ENCODE data around the gene ARL15. TPM values are rescaled to one million over a fixed set of nuclear protein-coding genes. Genes with fewer than 3 reads are reported as not detected.

The ARL15 gene
- total RNA-seq, 1 experiment from 2014 or later = 140 TPM

DNA sequence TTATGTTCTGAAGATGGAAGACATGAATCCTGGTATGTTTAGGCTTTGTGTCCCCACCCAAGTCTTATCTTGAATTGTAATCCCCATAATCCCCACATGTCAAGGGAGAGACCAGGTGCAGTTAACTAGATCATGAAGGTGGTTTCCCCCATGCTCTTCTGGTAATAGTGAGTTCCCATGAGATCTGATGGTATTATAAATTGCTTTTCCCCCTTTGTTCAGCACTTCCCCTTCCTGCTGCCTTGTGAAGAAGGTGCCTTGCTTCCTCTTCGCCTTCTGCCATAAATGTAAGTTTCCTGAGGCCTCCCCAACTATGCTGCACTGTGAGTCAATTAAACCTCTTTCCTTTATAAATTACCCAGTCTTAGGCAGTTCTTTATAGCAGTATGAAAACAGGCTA lies 229.0 kb downstream of the ARL15 start:
- Histone ChIP-seq H3K27me3 (replicated peaks; ENCODE audit: control insufficient read depth, insufficient read depth, low read length) (no peaks in the 10 kb centered on the region), H3K9me3 (no peaks in the 10 kb centered on the region), H3K4me1 (no peaks in the 10 kb centered on the region), H3K4me3 (ENCODE audit: low read depth, low read length) (no peak overlapping the region), H3K36me3 (ENCODE audit: control insufficient read depth, insufficient read depth, low read length) (no peaks in the 10 kb centered on the region)
- Mint-ChIP-seq H3K27ac (ENCODE audit: unreplicated experiment) (no peak overlapping the region), H3K4me1 (ENCODE audit: low read depth, unreplicated experiment) (no peaks in the 10 kb centered on the region), H3K9me3 (ENCODE audit: unreplicated experiment) (no peaks in the 10 kb centered on the region), H3K4me3 (ENCODE audit: unreplicated experiment) (no peak overlapping the region), H3K36me3 (ENCODE audit: insufficient read depth, unreplicated experiment) (peaks cover 36% of the 10 kb centered on the region), H3K27me3 (ENCODE audit: insufficient read depth, unreplicated experiment) (no peaks in the 10 kb centered on the region)
- ChIA-PET POLR2A (no interaction called here), CTCF (no interaction called here)
- intact Hi-C loops (cut with micrococcal nuclease; ENCODE audit: unreplicated experiment) = no loop called here
- DNase-seq = no peak
- no TSS peak for BruUV-seq (replicated peaks)
- TF ChIP-seq, protein P1, sequence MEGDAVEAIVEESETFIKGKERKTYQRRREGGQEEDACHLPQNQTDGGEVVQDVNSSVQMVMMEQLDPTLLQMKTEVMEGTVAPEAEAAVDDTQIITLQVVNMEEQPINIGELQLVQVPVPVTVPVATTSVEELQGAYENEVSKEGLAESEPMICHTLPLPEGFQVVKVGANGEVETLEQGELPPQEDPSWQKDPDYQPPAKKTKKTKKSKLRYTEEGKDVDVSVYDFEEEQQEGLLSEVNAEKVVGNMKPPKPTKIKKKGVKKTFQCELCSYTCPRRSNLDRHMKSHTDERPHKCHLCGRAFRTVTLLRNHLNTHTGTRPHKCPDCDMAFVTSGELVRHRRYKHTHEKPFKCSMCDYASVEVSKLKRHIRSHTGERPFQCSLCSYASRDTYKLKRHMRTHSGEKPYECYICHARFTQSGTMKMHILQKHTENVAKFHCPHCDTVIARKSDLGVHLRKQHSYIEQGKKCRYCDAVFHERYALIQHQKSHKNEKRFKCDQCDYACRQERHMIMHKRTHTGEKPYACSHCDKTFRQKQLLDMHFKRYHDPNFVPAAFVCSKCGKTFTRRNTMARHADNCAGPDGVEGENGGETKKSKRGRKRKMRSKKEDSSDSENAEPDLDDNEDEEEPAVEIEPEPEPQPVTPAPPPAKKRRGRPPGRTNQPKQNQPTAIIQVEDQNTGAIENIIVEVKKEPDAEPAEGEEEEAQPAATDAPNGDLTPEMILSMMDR (IDR thresholded peaks at IDR 0.05; ENCODE audit: insufficient read depth in 1 of 2, low read depth in 1 of 2, low read length in 1 of 2, severe bottlenecking in 1 of 2, unreplicated experiment in 1 of 2) = no peak

- H3K4me1 Mint-ChIP-seq (ENCODE audit: low read depth, unreplicated experiment) = no peaks in the 10 kb centered on the region
- no peak for DNase-seq
- Histone ChIP-seq H3K36me3 (ENCODE audit: control insufficient read depth, insufficient read depth, low read length) (no peaks in the 10 kb centered on the region), H3K9me3 (no peaks in the 10 kb centered on the region), H3K4me1 (no peaks in the 10 kb centered on the region), H3K4me3 (ENCODE audit: low read depth, low read length) (no peak overlapping the region), H3K27me3 (replicated peaks; ENCODE audit: control insufficient read depth, insufficient read depth, low read length) (no peaks in the 10 kb centered on the region)
- BruUV-seq (replicated peaks) = no TSS peak
- no peaks in the 10 kb centered on the region for H3K9me3 Mint-ChIP-seq (ENCODE audit: unreplicated experiment)
- CTCF ChIA-PET = no interaction called here
- TF ChIP-seq, protein P1 (IDR thresholded peaks at IDR 0.05; ENCODE audit: insufficient read depth in 1 of 2, low read depth in 1 of 2, low read length in 1 of 2, severe bottlenecking in 1 of 2, unreplicated experiment in 1 of 2) = no peak
- H3K27ac Mint-ChIP-seq (ENCODE audit: unreplicated experiment) = no peak overlapping the region
- intact Hi-C loops (cut with micrococcal nuclease; ENCODE audit: unreplicated experiment) = no loop called here
- POLR2A ChIA-PET = no interaction called here
- H3K27me3 Mint-ChIP-seq (ENCODE audit: insufficient read depth, unreplicated experiment) = no peaks in the 10 kb centered on the region
- no peak overlapping the region for H3K4me3 Mint-ChIP-seq (ENCODE audit: unreplicated experiment)
- peaks cover 38% of the 10 kb centered on the region for H3K36me3 Mint-ChIP-seq (ENCODE audit: insufficient read depth, unreplicated experiment)
Observed at GRCh38 chr5:54080831-54081230, 229.5 kb downstream of the ARL15 start.

DNA sequence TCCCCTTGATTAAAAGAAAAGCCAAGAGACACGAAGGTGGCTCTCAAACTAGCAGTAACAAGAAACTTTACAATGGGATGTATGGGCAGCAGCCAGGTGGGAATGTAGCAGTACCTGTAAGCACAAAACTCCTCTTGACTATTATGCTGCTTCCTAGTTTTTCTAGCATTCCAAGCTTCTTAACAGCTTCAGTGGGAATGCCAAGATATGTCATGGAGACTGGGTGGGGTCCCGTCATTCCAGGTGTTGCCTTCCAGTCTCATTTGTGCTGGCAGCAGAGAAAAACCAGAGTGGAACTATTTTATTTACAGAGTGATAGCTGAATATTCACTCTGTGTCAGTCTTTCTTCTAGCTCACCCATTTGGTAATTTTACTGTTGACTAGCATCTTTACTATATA lies 236.6 kb downstream of the ARL15 start:
- Mint-ChIP-seq H3K27ac (ENCODE audit: unreplicated experiment) (no peak overlapping the region), H3K27me3 (ENCODE audit: insufficient read depth, unreplicated experiment) (no peaks in the 10 kb centered on the region), H3K4me3 (ENCODE audit: unreplicated experiment) (no peak overlapping the region), H3K36me3 (ENCODE audit: insufficient read depth, unreplicated experiment) (peaks cover 16% of the 10 kb centered on the region), H3K4me1 (ENCODE audit: low read depth, unreplicated experiment) (no peaks in the 10 kb centered on the region), H3K9me3 (ENCODE audit: unreplicated experiment) (no peaks in the 10 kb centered on the region)
- DNase-seq = no peak
- TF ChIP-seq, protein P1 (IDR thresholded peaks at IDR 0.05; ENCODE audit: insufficient read depth in 1 of 2, low read depth in 1 of 2, low read length in 1 of 2, severe bottlenecking in 1 of 2, unreplicated experiment in 1 of 2) = no peak
- Histone ChIP-seq H3K27me3 (replicated peaks; ENCODE audit: control insufficient read depth, insufficient read depth, low read length) (no peaks in the 10 kb centered on the region), H3K36me3 (ENCODE audit: control insufficient read depth, insufficient read depth, low read length) (no peaks in the 10 kb centered on the region), H3K9me3 (no peaks in the 10 kb centered on the region), H3K4me1 (no peaks in the 10 kb centered on the region), H3K4me3 (ENCODE audit: low read depth, low read length) (no peak overlapping the region)
- POLR2A ChIA-PET = no interaction called here
- intact Hi-C loops (cut with micrococcal nuclease; ENCODE audit: unreplicated experiment) = no loop called here
- CTCF ChIA-PET = no interaction called here
- BruUV-seq (replicated peaks) = no TSS peak

Data from Caco-2 (cell line).